H1 (cell line): ENCODE results near the gene WDR81. TPM values are rescaled to one million over a fixed set of nuclear protein-coding genes. Genes with fewer than 3 reads are reported as not detected.
A peak's percentile ranks its signal among the peaks of the same experiment; 100 is the strongest.

Experiments
- ASH2L ChIP-seq: fragments of 200-600, 300-600 bp; sonication (generic); IDR thresholded peaks from one replicate; pipeline ENCODE4 v1.7.1; 2017; ENCODE audit warnings: low read length
- CHD7 ChIP-seq: fragments of 300-600 bp; sonication (generic); IDR thresholded peaks from 2 replicates; pipeline ENCODE4 v1.7.1; 2012; ENCODE audit warnings: low read length, moderate library complexity, mild to moderate bottlenecking, inconsistent platforms; ENCODE audit not compliant: insufficient replicate concordance
- JUND ChIP-seq: IDR thresholded peaks from 2 replicates; pipeline ENCODE4 v1.6.1; 2011; ENCODE audit warnings: mild to moderate bottlenecking, improper control_type of control experiment, low read length
- KDM5A ChIP-seq: fragments of 200-600 bp; IDR thresholded peaks from 2 replicates; pipeline ENCODE4 v1.7.1; 2012; ENCODE audit warnings: mild to moderate bottlenecking, low read length, inconsistent platforms, mixed read lengths
- NANOG ChIP-seq: IDR thresholded peaks from 2 replicates; pipeline ENCODE4 v1.6.1; 2011; ENCODE audit warnings: low read length, low read depth, mild to moderate bottlenecking, inconsistent platforms; ENCODE audit not compliant: insufficient read depth, poor library complexity, severe bottlenecking
- PHF8 ChIP-seq: fragments of 200-600 bp; sonication (generic); conservative IDR thresholded peaks from 2 replicates; pipeline ENCODE4 v1.7.1; 2012; ENCODE audit warnings: low read depth, mild to moderate bottlenecking, inconsistent platforms, low read length, moderate library complexity
- RAD21 ChIP-seq, 2 experiments: IDR thresholded peaks in 1 of 2; conservative IDR thresholded peaks in 1 of 2; 2 replicates each; pipeline ENCODE4 v1.6.1; 2011; ENCODE audit warnings: low read depth in 2 of 2, low read length in 2 of 2, improper control_type of control experiment in 1 of 2, inconsistent platforms in 1 of 2, mild to moderate bottlenecking in 1 of 2, moderate library complexity in 1 of 2
- RNF2 ChIP-seq: fragments of 200-900, 300-1000 bp; sonication (generic); IDR thresholded peaks from 2 replicates; pipeline ENCODE4 v1.7.1; 2016; ENCODE audit warnings: borderline replicate concordance, low read depth, mild to moderate bottlenecking, antibody characterized with exemption, low read length; ENCODE audit not compliant: poor library complexity, severe bottlenecking; ENCODE audit errors: missing control alignments
- TCF12 ChIP-seq: IDR thresholded peaks from 2 replicates; pipeline ENCODE4 v1.6.1; 2011; ENCODE audit warnings: low read depth, mild to moderate bottlenecking, low read length
- polyA plus RNA-seq, 7 experiments: library from polyadenylated mRNA; depleted of rRNA in 3 of 7; stranded (reverse) in 5 of 7; unstranded in 2 of 7; fragments of >200 nt in 5 of 7; fragments of 200-250 nt in 2 of 7; gene quantifications; 1 replicate in 5 of 7; 2 replicates in 1 of 7; 4 replicates in 1 of 7; pipeline versions ENCODE4 v1.2.1 to v1.2.3, GENCODE V29; 2011 to 2013; ENCODE audit warnings: missing spikeins in 2 of 7, mixed read lengths in 2 of 7
- total RNA-seq: library from RNA; stranded (reverse); fragmentation: NEBNext Ultra II Directional; extraction: Animal tissue kit (Norgen Biotek cat#: 25700); gene quantifications from 2 replicates; pipeline ENCODE4 v1.2.1, GENCODE V29; 2021

Gene WDR81
- total and polyA plus RNA-seq, 2 of the 8 experiments (the other 6 are each of a cell fraction or from before 2014, with no cell fraction given), result 9.1 to 12.3 TPM

GRCh38 chr17:1783834-1784611, 59.5 kb downstream of the WDR81 start (continued):
- TF ChIP-seq CHD7 (no peak), KDM5A (no peak), NANOG (no peak), ASH2L (no peak), RNF2 (no peak), JUND (no peak), RAD21 (IDR thresholded peaks at IDR 0.05 in 1 of 2, conservative IDR thresholded peaks at IDR 0.05 in 1 of 2; ENCODE audit: low read depth in 2 of 2, low read length in 2 of 2) (peak; percentile 79 to 83), PHF8 (no peak), TCF12 (no peak)
